ACHN (cell line): ENCODE results near the gene NIPAL4.
"Not testable (repeated sequence)": the region's sequence is repeated elsewhere in the genome, so short reads cannot be mapped to it uniquely, and the experiment has no call there.

Source experiments
- DNase-seq: peaks from one replicate; pipeline ENCODE4 v3.0.0-alpha.2; 2015
- in situ Hi-C: cut with HindIII; loops from 2 replicates; pipeline ENCODE4 v1.10.0; 2017; ENCODE audit warnings: low sequenced_read_pairs, low pct_ligation_motif_present, low pct_unique_long_range_greater_than_20kb

NIPAL4 gene

DNA sequence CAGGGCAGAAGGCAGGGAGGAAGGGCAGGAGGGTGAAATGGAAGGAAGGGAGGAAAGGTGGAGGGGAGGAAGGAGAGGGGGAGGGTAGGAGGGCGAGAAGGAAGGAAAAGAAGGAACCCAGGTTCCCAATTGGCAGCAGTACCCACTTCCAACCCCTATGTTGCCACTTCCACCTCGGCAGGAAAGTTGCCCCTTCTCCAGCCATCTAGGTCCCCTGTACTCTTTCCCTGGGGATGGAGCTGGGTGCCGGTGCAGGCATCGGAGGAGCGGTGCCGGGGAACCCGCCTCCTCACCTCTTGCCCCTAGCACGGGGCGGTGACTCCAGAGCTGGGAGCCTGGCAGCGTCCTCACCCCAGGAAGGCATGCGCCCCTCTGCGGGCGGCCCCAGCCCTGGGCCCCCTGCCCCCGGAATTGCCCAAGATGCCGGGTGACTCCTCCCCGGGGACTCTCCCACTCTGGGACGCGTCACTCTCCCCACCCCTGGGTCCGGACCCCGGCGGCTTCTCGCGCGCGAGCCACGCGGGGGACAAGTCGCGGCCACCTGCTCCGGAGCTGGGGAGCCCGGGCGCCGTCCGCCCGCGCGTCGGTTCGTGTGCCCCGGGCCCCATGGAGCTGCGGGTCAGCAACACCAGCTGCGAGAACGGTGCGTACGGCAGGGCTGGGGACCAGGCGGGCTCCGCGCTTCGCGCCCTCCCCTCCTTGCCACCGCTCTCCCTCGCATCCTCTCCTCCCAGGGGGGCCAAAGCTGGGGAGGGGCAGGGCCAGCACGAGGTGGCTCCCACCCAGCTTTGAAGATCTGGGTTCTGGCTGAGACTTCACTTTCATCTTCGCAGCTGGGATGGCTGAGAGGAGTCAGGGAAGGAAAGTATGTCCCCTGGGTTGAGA, at the start of gene NIPAL4:
Gene NIPAL4 (plus strand): TSS at position 499 of the 885 bp plus-strand sequence. CDS start 108 bp downstream, at position 607.
- peak; percentile 44 for DNase-seq
- in situ Hi-C loops, result no loop called here

DNA sequence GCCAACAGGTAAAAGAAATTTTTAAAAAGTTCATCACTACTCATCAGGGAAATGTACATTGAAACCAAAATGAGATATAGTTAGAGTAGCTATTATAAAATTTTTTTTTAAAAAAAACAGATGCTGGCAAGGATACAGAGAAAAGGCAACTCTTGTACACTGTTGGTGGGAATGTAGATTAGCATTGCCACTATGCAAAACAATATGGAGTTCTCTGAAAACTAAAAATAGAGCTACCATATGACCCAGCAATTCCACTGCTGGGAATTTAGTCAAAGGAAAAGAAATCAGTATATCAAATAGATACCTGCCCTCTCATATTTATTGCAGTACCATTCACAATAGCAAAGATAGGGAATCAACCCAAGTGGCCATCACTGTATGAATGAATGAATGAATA, 44.2 kb upstream of the NIPAL4 start:
- DNase-seq, result no peak

DNA sequence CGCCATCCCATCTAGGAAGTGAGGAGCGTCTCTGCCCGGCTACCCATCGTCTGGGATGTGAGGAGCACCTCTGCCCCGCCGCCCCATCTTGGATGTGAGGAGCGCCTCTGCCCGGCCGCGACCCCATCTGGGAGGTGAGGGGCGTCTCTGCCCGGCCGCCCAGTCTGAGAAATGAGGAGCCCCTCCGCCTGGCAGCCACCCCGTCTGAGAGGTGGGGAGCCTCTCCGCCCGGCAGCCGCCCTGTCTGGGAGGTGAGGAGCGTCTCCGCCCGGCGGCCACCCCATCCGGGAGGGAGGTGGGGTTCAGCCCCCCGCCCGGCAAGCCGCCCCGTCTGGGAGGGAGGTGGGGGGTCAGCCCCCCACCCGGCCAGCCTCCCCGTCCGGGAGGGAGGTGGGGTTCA, 40.5 kb upstream of the NIPAL4 start:
- in situ Hi-C loops, DNase-seq: not testable (repeated sequence)

More for the DNA sequence above, 44.2 kb upstream of the NIPAL4 start:
- in situ Hi-C loops, result no loop called here

DNA sequence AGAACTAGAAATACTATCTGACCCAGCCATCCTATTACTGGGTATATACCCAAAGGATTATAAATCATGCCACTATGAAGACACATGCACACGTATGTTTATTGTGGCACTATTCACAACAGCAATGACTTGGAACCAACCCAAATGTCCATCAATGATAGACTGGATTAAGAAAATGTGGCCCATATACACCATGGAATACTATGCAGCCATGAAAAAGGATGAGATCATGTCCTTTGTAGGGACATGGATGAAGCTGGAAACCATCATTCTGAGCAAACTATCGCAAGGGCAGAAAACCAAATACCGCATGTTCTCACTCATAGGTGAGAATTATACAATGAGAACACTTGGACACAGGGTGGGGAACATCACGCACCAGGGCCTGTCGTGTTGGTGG, 30.1 kb upstream of the NIPAL4 start:
- DNase-seq, in situ Hi-C loops: not testable (repeated sequence)

DNA sequence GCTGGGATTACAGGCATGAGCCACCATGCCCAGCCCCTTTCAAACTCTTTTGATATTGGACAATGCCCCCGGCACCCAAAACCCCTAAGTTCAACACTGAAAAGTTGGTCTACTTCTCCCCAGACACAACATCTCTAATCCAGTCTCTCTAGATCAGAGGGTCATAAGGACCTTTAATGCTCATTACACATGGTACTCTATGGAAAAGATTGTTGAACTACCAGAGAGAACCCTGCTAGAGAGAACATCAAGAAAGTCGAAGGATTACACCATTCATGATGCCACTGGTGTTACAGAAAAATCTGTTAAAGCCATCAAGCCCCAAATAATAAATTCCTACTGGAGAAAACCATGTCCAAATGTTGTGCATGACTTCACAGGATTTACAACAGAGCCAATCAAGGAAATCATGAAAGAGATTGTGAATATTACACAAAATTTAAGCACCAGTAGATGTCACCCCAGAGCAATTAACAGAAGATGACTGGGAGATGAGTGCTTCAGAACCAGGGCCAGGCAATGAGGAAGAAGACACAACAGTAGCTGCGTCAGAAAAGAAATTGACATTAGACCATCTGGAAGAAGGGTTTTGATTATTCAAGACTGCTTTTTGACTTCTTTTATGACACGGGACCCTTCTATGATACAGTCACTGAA, 28.3 kb upstream of the NIPAL4 start:
- in situ Hi-C loops, result no loop called here
- DNase-seq, result peak; percentile 63

DNA sequence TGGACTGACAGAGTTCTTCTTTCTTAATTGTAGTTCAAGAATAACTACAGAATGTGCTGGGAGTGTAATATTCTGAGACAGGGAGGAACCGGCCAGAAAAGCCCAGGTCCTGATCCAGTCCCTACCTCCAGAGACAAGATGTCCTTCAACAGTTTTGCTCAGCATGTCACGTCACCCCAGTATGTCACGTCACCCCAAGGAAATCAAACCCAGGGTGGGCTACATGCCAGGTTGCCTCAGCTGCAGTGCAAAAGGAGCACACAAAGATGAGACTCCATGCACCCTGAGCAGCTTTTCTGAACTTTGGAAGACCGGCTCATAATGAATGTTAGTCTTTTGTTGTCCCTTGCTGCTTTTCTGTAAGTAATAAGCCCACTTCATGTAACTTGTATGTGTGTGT, 25.9 kb upstream of the NIPAL4 start:
- in situ Hi-C loops, result no loop called here
- no peak for DNase-seq

DNA sequence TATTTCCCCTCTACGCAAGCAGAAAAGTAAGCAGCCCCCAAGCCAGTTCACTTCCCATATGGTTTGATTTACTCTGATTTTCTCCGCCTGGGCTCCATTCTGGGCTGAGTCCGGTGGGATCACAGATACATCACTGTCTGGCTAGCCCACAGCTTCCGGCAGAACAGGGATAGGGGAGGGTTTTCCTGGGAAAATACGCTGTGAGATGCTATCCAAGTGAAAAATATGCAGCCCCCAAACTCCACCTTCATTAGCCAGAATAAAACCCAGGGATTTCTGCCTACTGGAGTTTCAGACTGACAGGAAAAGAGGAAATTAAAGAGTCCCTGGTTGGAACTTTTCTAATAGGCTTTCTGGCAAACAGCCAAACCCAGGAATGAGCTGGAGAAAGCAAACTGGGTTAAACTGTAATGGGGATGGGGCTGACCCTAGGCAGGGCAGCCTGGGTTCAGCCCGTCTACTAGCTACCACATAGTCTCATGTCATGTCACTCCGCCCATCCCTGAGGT, 16.9 kb upstream of the NIPAL4 start:
- DNase-seq, result peak; percentile 30
- in situ Hi-C loops, result no loop called here

DNA sequence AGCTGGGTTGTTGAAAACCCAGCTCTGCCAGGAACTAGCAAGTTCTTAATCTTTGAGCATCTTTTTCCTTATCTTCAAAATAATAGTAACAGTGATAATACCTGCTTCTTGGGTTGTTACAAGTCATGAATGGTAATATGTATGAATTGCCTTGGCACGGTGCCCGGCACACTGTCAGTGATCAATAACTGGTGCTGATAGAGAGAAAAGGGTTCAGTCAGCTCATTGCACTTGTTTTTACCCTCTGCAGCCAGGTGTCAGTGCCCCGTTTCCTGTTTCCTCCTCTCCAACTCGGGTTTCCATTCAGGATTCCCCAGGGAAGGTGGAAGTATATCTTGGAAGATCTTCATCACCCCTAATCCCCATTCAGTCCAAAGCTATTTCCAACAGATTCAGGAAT, 15.8 kb upstream of the NIPAL4 start:
- in situ Hi-C loops, result no loop called here
- no peak for DNase-seq

DNA sequence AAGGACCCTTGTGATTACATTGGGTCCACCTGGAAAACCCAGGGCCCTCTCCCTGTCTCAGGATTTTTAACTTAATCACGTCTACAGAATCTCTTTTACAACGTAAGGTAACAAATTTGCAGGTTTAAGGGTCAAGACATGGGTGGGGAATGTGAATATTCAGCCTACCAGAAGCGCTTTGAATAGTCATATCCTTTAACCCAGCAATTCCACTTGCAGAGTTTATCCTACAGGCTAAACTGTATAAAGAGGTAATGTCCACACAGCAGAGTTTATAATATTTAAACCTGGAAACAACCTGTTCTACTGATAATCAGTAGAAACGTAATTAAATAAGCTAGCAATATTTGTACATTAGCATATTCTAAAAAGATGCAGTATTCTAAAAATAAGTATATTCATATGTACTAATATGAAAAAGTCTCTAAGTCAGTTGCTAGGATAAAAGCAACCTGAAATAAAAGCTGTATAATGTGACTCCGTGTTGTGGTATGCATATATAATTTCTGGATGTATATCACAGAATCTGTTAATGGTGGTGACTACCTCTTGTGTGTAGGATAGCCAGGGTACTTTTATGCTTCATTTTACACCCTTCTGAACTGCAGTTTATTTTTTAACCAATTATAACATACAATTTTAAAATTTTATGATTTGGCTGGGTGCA, 14.1 kb upstream of the NIPAL4 start:
- in situ Hi-C loops, result no loop called here
- DNase-seq, result no peak

DNA sequence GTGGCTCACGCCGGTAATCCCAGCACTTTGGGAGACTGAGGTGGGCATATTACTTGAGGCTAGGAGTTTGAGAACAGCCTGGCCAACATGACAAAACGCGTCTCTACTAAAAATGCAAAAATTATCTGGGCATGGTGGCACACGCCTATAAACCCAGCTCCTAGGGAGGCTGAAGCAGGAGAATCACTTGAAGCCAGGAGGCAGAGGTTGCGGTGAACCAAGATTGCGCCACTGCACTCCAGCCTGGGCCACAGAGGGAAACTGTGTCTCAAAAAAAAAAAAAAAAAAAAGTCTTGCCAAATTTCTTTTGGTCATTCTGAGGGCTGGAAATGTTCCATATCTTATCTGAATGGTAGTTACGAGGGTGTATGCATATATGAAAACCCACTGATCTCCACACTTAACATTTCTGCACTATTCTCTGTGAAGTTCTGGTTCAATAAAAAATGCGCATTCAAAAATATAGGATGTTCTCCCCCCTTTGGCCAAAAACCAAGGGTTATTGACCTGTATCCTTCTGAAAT, 13.5 kb upstream of the NIPAL4 start:
- in situ Hi-C loops, result no loop called here
- no peak for DNase-seq

DNA sequence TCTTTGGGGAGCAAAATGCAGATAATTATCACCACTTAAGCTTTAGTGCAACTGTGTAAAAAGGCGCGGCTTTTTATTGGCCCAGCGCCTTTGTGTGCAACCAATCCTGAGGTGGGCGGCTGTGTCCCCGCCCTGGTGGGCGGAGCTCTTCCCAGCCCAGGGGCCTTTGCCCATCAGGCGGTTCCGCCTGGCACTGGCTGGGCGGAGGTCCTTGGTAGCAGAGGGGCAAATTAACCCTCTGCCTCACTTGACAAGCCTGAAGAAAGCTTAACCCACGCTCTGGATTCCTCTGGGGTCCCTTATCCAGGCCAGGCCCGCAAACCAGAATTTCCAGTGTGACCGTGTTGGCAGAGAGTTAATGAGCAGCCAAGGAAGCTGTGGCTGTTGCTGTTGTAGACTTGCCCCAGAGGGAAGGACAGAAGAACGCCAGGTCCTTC, 12.8 kb upstream of the NIPAL4 start:
- in situ Hi-C loops, result no loop called here
- DNase-seq, result no peak

DNA sequence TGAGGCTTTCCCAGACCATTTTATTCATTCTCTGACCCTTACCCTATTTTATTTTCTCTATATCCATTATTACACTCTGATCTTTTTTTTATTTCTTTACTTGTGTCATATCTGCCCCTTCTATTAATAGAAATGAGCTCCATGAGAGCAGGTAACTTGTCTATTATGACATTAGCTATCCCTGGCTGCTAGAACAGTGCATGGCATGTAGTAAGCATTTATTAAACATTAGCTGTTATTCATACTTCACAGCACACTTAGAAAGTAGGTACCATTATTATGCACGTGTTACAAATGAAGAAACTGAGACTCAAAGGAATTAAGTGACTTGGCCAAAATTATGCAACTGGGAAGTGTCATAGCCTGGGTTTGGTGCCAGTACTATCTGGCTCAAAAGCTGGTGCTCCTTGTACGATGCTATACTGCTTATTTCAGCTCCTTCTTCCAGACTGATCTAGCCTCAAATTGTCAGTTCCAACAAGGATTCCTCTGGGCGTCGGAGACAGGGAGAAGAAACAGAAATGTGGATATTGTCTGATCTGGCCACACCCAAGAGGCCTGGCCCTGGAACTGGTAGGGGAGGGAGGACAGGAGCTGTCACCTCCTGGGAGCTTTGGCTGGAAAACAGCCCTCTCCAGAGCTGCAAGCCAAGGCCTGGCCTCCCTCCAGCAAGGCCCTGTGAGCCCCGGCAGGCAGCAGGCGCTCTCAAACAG, 10.8 kb upstream of the NIPAL4 start:
- no peak for DNase-seq
- in situ Hi-C loops, result no loop called here

DNA sequence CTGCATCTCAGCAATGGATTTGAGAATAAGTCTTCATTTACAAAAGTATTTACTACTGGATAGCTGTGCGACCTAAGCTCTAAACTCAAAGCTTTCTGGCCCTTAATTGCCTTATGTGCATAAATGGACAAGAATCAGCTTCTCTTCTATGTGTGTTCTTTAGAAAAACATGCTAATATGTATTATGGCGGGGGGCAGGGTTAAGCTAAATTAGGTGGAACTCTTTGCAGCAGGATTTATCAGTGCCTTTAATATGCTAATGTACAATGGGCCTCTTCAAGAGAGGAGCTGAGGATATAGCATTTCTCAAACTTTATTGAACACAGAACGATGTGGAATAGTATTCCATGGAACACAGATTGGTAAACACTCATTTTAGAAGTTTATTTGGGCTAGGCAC, 10.0 kb upstream of the NIPAL4 start:
- DNase-seq, result no peak
- in situ Hi-C loops, result no loop called here

DNA sequence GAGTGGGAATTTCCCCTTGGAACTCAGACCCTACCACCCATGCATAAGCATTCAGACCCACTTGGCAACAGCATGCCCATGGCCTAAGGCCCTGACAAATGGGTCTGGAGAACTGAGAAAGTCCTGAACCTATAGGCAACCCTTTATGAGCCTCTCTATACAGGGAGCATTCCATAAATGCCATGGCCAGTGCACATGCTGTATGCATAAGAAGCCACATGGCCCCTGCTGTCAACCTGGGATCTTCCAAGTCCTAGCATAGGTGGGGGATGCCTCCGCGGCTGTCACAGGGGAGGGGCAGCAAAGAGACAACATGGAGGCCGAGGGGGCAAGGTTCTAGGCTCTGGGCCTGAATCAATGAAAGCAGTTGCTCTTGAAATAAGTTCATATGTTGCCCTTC, 8.2 kb upstream of the NIPAL4 start:
- in situ Hi-C loops, result no loop called here
- no peak for DNase-seq

DNA sequence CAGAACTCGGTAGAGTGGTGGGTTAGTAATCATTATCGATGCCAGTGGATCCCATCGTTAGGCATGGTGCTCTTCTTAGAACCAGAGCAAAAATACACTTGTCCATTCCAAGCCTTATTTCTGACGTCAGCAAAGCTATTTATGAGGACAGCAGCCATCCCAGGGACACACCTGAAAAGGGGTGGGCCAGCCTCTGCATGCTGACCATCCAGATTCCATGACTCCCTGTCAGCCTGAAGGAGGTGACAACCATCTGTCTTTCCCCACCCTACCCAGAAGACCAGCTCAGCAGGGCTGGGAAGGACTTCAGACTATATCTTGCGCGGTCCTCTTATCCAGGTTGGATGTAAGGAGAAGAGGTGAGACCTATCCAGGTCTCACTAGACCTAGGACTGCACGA, 5.7 kb upstream of the NIPAL4 start:
- in situ Hi-C loops, result no loop called here
- no peak for DNase-seq

DNA sequence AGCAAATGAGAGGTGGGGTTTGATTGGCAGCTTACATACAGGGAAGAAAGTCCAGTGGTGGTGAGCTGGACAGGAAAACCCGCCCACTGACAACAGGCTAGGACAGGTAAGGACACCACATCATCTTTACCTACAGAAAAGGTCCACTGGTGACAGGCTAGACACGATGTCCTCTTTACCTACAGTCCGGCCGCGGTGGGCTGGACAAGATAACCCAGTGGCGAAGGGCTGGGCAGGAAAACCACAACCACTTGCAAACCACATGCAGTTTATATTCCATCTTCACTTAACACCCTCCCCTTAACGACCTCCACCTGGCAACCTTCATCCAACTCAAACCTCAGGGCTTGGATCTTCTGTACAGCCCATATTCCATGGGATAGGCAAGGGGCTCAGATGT, 5.0 kb upstream of the NIPAL4 start:
- in situ Hi-C loops, result no loop called here
- DNase-seq, result no peak

DNA sequence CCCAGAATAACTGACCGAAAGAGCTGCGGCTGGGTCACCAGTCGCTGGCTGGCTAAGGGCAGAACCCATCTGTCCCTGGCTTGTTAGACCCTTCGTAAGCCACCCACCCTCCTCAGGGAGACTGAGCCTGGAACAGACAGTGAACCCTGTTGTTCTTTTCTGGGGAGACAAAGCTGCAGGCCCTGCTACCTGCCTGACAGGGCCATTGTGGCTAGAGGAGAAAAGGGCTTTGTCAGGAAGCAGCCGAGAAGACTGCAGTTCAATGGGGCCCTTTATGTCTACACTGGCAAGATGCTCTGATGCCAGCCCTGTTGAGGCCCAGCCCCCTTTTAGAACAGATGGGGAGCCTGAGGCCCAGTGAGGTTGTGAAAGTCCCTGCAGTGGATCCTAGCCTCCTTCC, 3.7 kb upstream of the NIPAL4 start:
- no peak for DNase-seq
- in situ Hi-C loops, result no loop called here

DNA sequence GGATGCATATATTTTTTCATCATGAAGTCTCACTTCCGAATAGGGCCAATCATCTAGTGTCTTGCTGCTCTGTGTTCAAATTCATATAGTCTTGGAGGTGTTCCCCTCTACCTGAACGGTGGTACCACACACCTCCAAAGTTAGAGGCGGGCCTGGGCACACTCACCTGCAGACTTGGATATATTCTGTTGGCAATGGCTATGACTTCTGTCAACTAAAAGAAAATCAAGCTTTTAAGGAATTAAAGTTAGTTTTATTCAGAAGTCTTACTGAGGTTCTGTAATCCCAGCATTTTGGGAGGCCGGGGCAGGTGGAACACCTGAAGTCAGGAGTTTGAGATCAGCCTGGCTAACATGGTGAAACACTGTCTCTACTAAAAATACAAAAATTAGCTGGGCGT, 2.6 kb upstream of the NIPAL4 start:
- in situ Hi-C loops, result no loop called here

More for the DNA sequence above, 2.6 kb upstream of the NIPAL4 start:
- no peak for DNase-seq
